A673 (cell line): ENCODE measurements around the gene LHX6. TPM values are rescaled to one million over a fixed set of nuclear protein-coding genes. Genes with fewer than 3 reads are reported as not detected.

ENCODE experiments used
- Bru-seq: library from RNA; stranded (reverse); fragments of 400-500 nt; gene quantifications from one replicate; lab custom pipeline; 2021; lab: Mats Ljungman, UMichigan
- BruChase-seq, 2 experiments: library from RNA; stranded (reverse); fragments of 400-500 nt; gene quantifications; one replicate each; lab custom pipeline; 2021; lab: Mats Ljungman, UMichigan
- BruUV-seq: library from RNA; stranded (reverse); fragments of 400-500 nt; replicated peaks from 2 replicates; lab custom pipeline; 2021; lab: Mats Ljungman, UMichigan
- CTCF ChIA-PET: fragments of 300-600 bp; sonication (Branson Sonifier 250); formaldehyde crosslinking; loops from one replicate; lab custom pipeline; 2022; ENCODE audit warnings: antibody characterized with exemption; lab: Charles Lee
- POLR2A ChIA-PET: fragments of 300-600 bp; sonication (Branson Sonifier 250); formaldehyde crosslinking; loops from one replicate; lab custom pipeline; 2022; ENCODE audit warnings: antibody characterized with exemption; ENCODE audit not compliant: low non-redundant PET; lab: Charles Lee
- DNase-seq: peaks from one replicate; pipeline ENCODE4 v3.0.0-alpha.2; 2015; ENCODE audit warnings: low spot score
- H3K27ac ChIP-seq: fragments of 200-600 bp; sonication (generic); 2 replicates; pipeline ENCODE4 v1.5.1; 2016; ENCODE audit warnings: mixed run types, low read depth, mild to moderate bottlenecking, mixed read lengths, antibody characterized with exemption, low read length; ENCODE audit not compliant: poor library complexity, severe bottlenecking
- H3K27me3 ChIP-seq: fragments of 200-600 bp; sonication (generic); replicated peaks from 2 replicates; pipeline ENCODE4 v1.6.1; 2017; ENCODE audit warnings: mixed run types, low read depth, mild to moderate bottlenecking, mixed read lengths, antibody characterized with exemption, low read length; ENCODE audit not compliant: insufficient read depth, poor library complexity
- H3K36me3 ChIP-seq: fragments of 200-600 bp; sonication (generic); 2 replicates; pipeline ENCODE4 v1.6.1; 2016; ENCODE audit warnings: mixed run types, mild to moderate bottlenecking, mixed read lengths, antibody characterized with exemption, low read length; ENCODE audit not compliant: insufficient read depth, poor library complexity, severe bottlenecking
- H3K4me1 ChIP-seq: fragments of 200-600 bp; sonication (generic); 2 replicates; pipeline ENCODE4 v1.6.1; 2017; ENCODE audit warnings: mixed run types, mild to moderate bottlenecking, mixed read lengths, antibody characterized with exemption, low read length; ENCODE audit not compliant: insufficient read depth, poor library complexity, severe bottlenecking
- H3K4me3 ChIP-seq: fragments of 200-600 bp; sonication (generic); 2 replicates; pipeline ENCODE4 v1.5.1; 2016; ENCODE audit warnings: low read depth, mixed run types, mild to moderate bottlenecking, mixed read lengths, low read length; ENCODE audit not compliant: poor library complexity, severe bottlenecking
- H3K9me3 ChIP-seq: fragments of 200-600 bp; sonication (generic); 2 replicates; pipeline ENCODE4 v1.6.1; 2016; ENCODE audit warnings: mixed run types, low read depth, mild to moderate bottlenecking, mixed read lengths, antibody characterized with exemption, low read length; ENCODE audit not compliant: poor library complexity, severe bottlenecking
- CTCF ChIP-seq: fragments of 300-800, 200-600 bp; sonication (generic); conservative IDR thresholded peaks from 2 replicates; pipeline ENCODE4 v1.5.1; 2017; ENCODE audit warnings: low read depth, mild to moderate bottlenecking, antibody characterized with exemption, low read length, moderate library complexity, mixed read lengths
- EZH2 ChIP-seq: fragments of 200-600 bp; sonication (generic); IDR thresholded peaks from 2 replicates; pipeline ENCODE4 v1.6.1; 2017; ENCODE audit warnings: borderline replicate concordance, low read depth, mild to moderate bottlenecking, mixed read lengths, antibody characterized with exemption, low read length; ENCODE audit not compliant: poor library complexity, severe bottlenecking
- intact Hi-C: fragments of 100-400 bp; cut with micrococcal nuclease; formaldehyde crosslinking; loops from one replicate; pipeline ENCODE4 v1.10.0; 2022; ENCODE audit not compliant: unreplicated experiment
- long read RNA-seq: library from polyadenylated mRNA; stranded (forward); transcript quantifications from one replicate; pipeline ENCODE4 v2.0.0, GENCODE V29; 2022
- total RNA-seq: library from RNA; stranded (reverse); gene quantifications from 2 replicates; pipeline ENCODE4 v1.2.3, GENCODE V29; 2021

Gene LHX6
- total RNA-seq (not detected in 2 replicates), Bru-seq, nascent RNA (percentile 13 among the genes with signal in this experiment), BruChase-seq, experiment 1, labeled RNA remaining after a 2-hour chase (percentile 10 among the genes with signal in this experiment), BruChase-seq, experiment 2, labeled RNA remaining after a 6-hour chase (percentile 6 among the genes with signal in this experiment)
- long read RNA-seq = 0 reads

GRCh38 chr9:122228568-122229484, at the start of gene LHX6:
Gene LHX6, minus strand, starts transcription at chr9:122228957. Its CDS starts 217 bp downstream, at chr9:122228740.
- ChIA-PET POLR2A (interaction anchor here (0.6 kb wide), 1 partner anchor 1733 kb away, joined by 3 read pairs; no protein-coding TSS in a partner anchor), CTCF (no interaction called here)
- TF ChIP-seq CTCF (no peak), EZH2 (peak; percentile 98)
- no peaks in the 10 kb centered on the region for H3K4me1 ChIP-seq
- DNase-seq = no peak
- peak within 1 kb of the TSS; percentile 41 for H3K4me3 ChIP-seq
- no peaks in the 10 kb centered on the region for H3K36me3 ChIP-seq
- H3K9me3 ChIP-seq = no peaks in the 10 kb centered on the region
- peaks cover 97% of the 10 kb centered on the region for H3K27me3 ChIP-seq
- no peak within 1 kb of the TSS for H3K27ac ChIP-seq
- intact Hi-C loops = no loop called here
- no TSS peak for BruUV-seq

GRCh38 chr9:122277285-122277897, 48.6 kb upstream of the LHX6 start:
- DNase-seq = no peak
- Histone ChIP-seq H3K4me3 (no peak overlapping the region), H3K4me1 (no peaks in the 10 kb centered on the region), H3K9me3 (peaks cover 21% of the 10 kb centered on the region), H3K36me3 (peaks cover 28% of the 10 kb centered on the region), H3K27ac (no peak overlapping the region), H3K27me3 (no peaks in the 10 kb centered on the region)
- ChIA-PET POLR2A (no interaction called here), CTCF (no interaction called here)
- intact Hi-C loops = no loop called here
- TF ChIP-seq EZH2 (no peak), CTCF (no peak)
- no TSS peak for BruUV-seq

- H3K9me3 ChIP-seq = peaks cover 21% of the 10 kb centered on the region
- CTCF ChIA-PET = no interaction called here
- POLR2A ChIA-PET = no interaction called here
- TF ChIP-seq EZH2 (no peak), CTCF (no peak)
- H3K27me3 ChIP-seq = no peaks in the 10 kb centered on the region
- peaks cover 37% of the 10 kb centered on the region for H3K36me3 ChIP-seq
- no peak overlapping the region for H3K27ac ChIP-seq
- H3K4me1 ChIP-seq = no peaks in the 10 kb centered on the region
- intact Hi-C loops = no loop called here
- no TSS peak for BruUV-seq
- no peak for DNase-seq
- no peak overlapping the region for H3K4me3 ChIP-seq
Observed at GRCh38 chr9:122276096-122276495, 47.3 kb upstream of the LHX6 start.
